ENCODE measurements around the gene P2RY12.

- TF ChIP-seq, protein P1, sequence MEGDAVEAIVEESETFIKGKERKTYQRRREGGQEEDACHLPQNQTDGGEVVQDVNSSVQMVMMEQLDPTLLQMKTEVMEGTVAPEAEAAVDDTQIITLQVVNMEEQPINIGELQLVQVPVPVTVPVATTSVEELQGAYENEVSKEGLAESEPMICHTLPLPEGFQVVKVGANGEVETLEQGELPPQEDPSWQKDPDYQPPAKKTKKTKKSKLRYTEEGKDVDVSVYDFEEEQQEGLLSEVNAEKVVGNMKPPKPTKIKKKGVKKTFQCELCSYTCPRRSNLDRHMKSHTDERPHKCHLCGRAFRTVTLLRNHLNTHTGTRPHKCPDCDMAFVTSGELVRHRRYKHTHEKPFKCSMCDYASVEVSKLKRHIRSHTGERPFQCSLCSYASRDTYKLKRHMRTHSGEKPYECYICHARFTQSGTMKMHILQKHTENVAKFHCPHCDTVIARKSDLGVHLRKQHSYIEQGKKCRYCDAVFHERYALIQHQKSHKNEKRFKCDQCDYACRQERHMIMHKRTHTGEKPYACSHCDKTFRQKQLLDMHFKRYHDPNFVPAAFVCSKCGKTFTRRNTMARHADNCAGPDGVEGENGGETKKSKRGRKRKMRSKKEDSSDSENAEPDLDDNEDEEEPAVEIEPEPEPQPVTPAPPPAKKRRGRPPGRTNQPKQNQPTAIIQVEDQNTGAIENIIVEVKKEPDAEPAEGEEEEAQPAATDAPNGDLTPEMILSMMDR (IDR thresholded peaks at IDR 0.05 in 4 of 5, conservative IDR thresholded peaks at IDR 0.05 in 1 of 5), result no peak
- TF ChIP-seq POLR2A (IDR thresholded peaks at IDR 0.05), result no peak
These were observed at the start of gene P2RY12 for GRCh38 chr3:151384741-151385174.
